Measurements from ENCODE around the gene SLC7A14.

Gene SLC7A14

DNA sequence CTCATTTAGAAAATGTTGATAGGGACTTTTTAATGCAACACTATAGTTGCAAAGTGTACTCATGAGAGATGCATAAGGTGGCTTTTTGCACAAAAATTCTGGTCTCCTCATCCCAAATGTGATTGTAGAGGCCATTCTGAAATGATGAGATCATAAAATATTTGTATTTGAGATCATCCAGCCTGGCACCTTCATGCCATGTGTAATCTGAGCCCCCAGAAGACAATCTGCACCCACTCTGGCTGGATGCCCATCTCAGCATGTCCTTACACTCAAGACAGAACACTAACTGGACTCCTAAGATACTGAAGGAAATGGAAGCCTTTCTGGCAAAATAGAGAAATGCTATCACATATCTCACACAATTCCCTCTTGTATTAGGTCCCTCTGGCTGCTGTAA is 49.2 kb downstream of the SLC7A14 start:
- TF ChIP-seq, protein P1, sequence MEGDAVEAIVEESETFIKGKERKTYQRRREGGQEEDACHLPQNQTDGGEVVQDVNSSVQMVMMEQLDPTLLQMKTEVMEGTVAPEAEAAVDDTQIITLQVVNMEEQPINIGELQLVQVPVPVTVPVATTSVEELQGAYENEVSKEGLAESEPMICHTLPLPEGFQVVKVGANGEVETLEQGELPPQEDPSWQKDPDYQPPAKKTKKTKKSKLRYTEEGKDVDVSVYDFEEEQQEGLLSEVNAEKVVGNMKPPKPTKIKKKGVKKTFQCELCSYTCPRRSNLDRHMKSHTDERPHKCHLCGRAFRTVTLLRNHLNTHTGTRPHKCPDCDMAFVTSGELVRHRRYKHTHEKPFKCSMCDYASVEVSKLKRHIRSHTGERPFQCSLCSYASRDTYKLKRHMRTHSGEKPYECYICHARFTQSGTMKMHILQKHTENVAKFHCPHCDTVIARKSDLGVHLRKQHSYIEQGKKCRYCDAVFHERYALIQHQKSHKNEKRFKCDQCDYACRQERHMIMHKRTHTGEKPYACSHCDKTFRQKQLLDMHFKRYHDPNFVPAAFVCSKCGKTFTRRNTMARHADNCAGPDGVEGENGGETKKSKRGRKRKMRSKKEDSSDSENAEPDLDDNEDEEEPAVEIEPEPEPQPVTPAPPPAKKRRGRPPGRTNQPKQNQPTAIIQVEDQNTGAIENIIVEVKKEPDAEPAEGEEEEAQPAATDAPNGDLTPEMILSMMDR (IDR thresholded peaks at IDR 0.05; ENCODE audit: insufficient read depth, low read length, poor library complexity, severe bottlenecking), result no peak
- no peak for TF ChIP-seq EZH2phosphoT487 (conservative IDR thresholded peaks at IDR 0.05; ENCODE audit: low read length)
- H3K4me2 ChIP-seq (ENCODE audit: low read depth, low read length, poor library complexity, severe bottlenecking), result no peak overlapping the region

GRCh38 chr3:170534227-170534626 is 51.6 kb downstream of the SLC7A14 start:
- Histone ChIP-seq H3K9me2 (replicated peaks; ENCODE audit: insufficient read depth, low read length) (no peaks in the 10 kb centered on the region), H3K27me3 (ENCODE audit: low read length) (0 out of 2 replicates have a peak, but pooled peaks cover 2% of the 10 kb centered on the region), H3K4me2 (ENCODE audit: low read depth, low read length, poor library complexity, severe bottlenecking) (no peak overlapping the region), H3K79me2 (ENCODE audit: insufficient read depth, low read length) (no peaks in the 10 kb centered on the region), H3K9me3 (ENCODE audit: insufficient read depth, low read length) (no peaks in the 10 kb centered on the region), H3K9ac (ENCODE audit: low read length) (no peak overlapping the region), H4K20me1 (ENCODE audit: low read depth, low read length) (no peaks in the 10 kb centered on the region), H2AFZ (ENCODE audit: low read depth, low read length, severe bottlenecking) (no peak overlapping the region), H3K27ac (ENCODE audit: low read depth, low read length) (no peak overlapping the region), H3K4me3 (ENCODE audit: insufficient read depth, low read length, poor library complexity, severe bottlenecking) (no peak overlapping the region), H3K36me3 (ENCODE audit: low read length) (no peaks in the 10 kb centered on the region), H3F3A (ENCODE audit: insufficient read depth) (no peaks in the 10 kb centered on the region)
- TF ChIP-seq, protein P1 (IDR thresholded peaks at IDR 0.05; ENCODE audit: insufficient read depth, low read length, poor library complexity, severe bottlenecking), result no peak
- no peak for TF ChIP-seq EZH2phosphoT487 (conservative IDR thresholded peaks at IDR 0.05; ENCODE audit: low read length)

More for the DNA sequence above, 49.2 kb downstream of the SLC7A14 start:
- no peak overlapping the region for H2AFZ ChIP-seq (ENCODE audit: low read depth, low read length, severe bottlenecking)
- H3K9ac ChIP-seq (ENCODE audit: low read length), result no peak overlapping the region
- no peak overlapping the region for H3K4me3 ChIP-seq (ENCODE audit: insufficient read depth, low read length, poor library complexity, severe bottlenecking)
- 0 out of 2 replicates have a peak, but pooled peaks cover 2% of the 10 kb centered on the region for H3K27me3 ChIP-seq (ENCODE audit: low read length)
- H4K20me1 ChIP-seq (ENCODE audit: low read depth, low read length), result no peaks in the 10 kb centered on the region
- H3K9me3 ChIP-seq (ENCODE audit: insufficient read depth, low read length), result no peaks in the 10 kb centered on the region
- no peaks in the 10 kb centered on the region for H3K9me2 ChIP-seq (replicated peaks; ENCODE audit: insufficient read depth, low read length)
- H3K27ac ChIP-seq (ENCODE audit: low read depth, low read length), result no peak overlapping the region
- no peaks in the 10 kb centered on the region for H3F3A ChIP-seq (ENCODE audit: insufficient read depth)
- no peaks in the 10 kb centered on the region for H3K36me3 ChIP-seq (ENCODE audit: low read length)
- no peaks in the 10 kb centered on the region for H3K79me2 ChIP-seq (ENCODE audit: insufficient read depth, low read length)

GRCh38 chr3:170532573-170532972 is 53.3 kb downstream of the SLC7A14 start:
- Histone ChIP-seq H3K4me3 (ENCODE audit: insufficient read depth, low read length, poor library complexity, severe bottlenecking) (no peak overlapping the region), H3K9ac (ENCODE audit: low read length) (no peak overlapping the region)
- TF ChIP-seq, protein P1 (IDR thresholded peaks at IDR 0.05; ENCODE audit: insufficient read depth, low read length, poor library complexity, severe bottlenecking), result no peak
- TF ChIP-seq EZH2phosphoT487 (conservative IDR thresholded peaks at IDR 0.05; ENCODE audit: low read length), result no peak

More at GRCh38 chr3:170532573-170532972, 53.3 kb downstream of the SLC7A14 start:
- Histone ChIP-seq H3K9me2 (replicated peaks; ENCODE audit: insufficient read depth, low read length) (no peaks in the 10 kb centered on the region), H3K4me2 (ENCODE audit: low read depth, low read length, poor library complexity, severe bottlenecking) (no peak overlapping the region), H3F3A (ENCODE audit: insufficient read depth) (no peaks in the 10 kb centered on the region), H3K36me3 (ENCODE audit: low read length) (no peaks in the 10 kb centered on the region), H3K27ac (ENCODE audit: low read depth, low read length) (no peak overlapping the region), H4K20me1 (ENCODE audit: low read depth, low read length) (no peaks in the 10 kb centered on the region), H2AFZ (ENCODE audit: low read depth, low read length, severe bottlenecking) (no peak overlapping the region), H3K9me3 (ENCODE audit: insufficient read depth, low read length) (no peaks in the 10 kb centered on the region), H3K79me2 (ENCODE audit: insufficient read depth, low read length) (no peaks in the 10 kb centered on the region), H3K27me3 (ENCODE audit: low read length) (no peaks in the 10 kb centered on the region)
